Sigmoid colon (tissue), 4 donors: Measurements from ENCODE around the gene LPAR3.

Experiments used
- POLR2AphosphoS5 ChIP-seq, 4 donors: sonication (generic); formaldehyde crosslinking; IDR thresholded peaks; one replicate each; pipeline ENCODE4 v1.6.1; 2017; ENCODE audit warnings: antibody characterized with exemption in 4 of 4
- TF ChIP-seq, protein P1 (sequence below), 4 experiments: fragments of 450-650 bp in 3 of 4; fragments of 200-600 bp in 1 of 4; IDR thresholded peaks; one replicate each; pipeline ENCODE4 v1.5.1; 2016 to 2019; ENCODE audit warnings: antibody characterized with exemption in 4 of 4, mild to moderate bottlenecking in 3 of 4, moderate library complexity in 2 of 4

DNA sequence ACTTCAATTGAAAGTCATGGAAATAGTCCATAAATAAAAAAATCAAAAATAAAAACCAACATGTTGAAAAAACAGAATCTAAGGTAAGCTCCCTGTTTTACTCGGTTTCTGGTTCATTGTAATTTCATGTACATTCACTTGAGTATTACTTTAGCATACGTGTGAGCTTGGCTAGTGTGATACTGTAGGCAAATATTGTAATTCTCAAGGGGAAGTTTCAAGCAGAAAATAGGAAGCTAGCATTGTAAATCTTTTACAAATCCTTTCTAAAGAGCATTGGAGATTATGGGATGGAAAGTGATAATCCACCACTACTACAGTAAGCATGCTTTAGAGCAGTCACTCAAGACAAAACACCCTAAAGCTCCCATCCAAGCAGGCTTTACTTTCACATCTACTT, 3.3 kb upstream of the LPAR3 start:
- TF ChIP-seq, protein P1, sequence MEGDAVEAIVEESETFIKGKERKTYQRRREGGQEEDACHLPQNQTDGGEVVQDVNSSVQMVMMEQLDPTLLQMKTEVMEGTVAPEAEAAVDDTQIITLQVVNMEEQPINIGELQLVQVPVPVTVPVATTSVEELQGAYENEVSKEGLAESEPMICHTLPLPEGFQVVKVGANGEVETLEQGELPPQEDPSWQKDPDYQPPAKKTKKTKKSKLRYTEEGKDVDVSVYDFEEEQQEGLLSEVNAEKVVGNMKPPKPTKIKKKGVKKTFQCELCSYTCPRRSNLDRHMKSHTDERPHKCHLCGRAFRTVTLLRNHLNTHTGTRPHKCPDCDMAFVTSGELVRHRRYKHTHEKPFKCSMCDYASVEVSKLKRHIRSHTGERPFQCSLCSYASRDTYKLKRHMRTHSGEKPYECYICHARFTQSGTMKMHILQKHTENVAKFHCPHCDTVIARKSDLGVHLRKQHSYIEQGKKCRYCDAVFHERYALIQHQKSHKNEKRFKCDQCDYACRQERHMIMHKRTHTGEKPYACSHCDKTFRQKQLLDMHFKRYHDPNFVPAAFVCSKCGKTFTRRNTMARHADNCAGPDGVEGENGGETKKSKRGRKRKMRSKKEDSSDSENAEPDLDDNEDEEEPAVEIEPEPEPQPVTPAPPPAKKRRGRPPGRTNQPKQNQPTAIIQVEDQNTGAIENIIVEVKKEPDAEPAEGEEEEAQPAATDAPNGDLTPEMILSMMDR (IDR thresholded peaks at IDR 0.05): no peak
- TF ChIP-seq POLR2AphosphoS5 (IDR thresholded peaks at IDR 0.05): no peak
